Epithelial cell of proximal tubule (primary cell): Measurements from ENCODE around the gene DDX52. TPM values are rescaled to one million over a fixed set of nuclear protein-coding genes. Genes with fewer than 3 reads are reported as not detected.

Experiments used
- DNase-seq: peaks from one replicate; pipeline ENCODE4 v3.0.0-alpha.2; 2011; ENCODE audit warnings: low read depth
- H3K4me3 ChIP-seq: 2 replicates; pipeline ENCODE4 v1.5.1; 2011; ENCODE audit warnings: low read depth, mild to moderate bottlenecking, low read length
- CTCF ChIP-seq: conservative IDR thresholded peaks from 2 replicates; pipeline ENCODE4 v1.5.1; 2012; ENCODE audit warnings: low read depth, mild to moderate bottlenecking, low read length
- total RNA-seq: library from RNA; depleted of rRNA; stranded (reverse); fragments of >200 nt; gene quantifications from 2 replicates; pipeline ENCODE4 v1.2.3, GENCODE V29; 2015

The DDX52 gene
- total RNA-seq, 1 donor from 2014 or later, result 34.5 TPM

GRCh38 chr17:37671028-37671823, 28.0 kb upstream of the DDX52 start:
- no peak for DNase-seq
- H3K4me3 ChIP-seq, result no peak overlapping the region
- no peak for TF ChIP-seq CTCF

GRCh38 chr17:37667039-37667438, 23.8 kb upstream of the DDX52 start:
- no peak for TF ChIP-seq CTCF
- no peak overlapping the region for H3K4me3 ChIP-seq

GRCh38 chr17:37664214-37664613, 21.0 kb upstream of the DDX52 start:
- no peak for TF ChIP-seq CTCF
- no peak for DNase-seq

More at GRCh38 chr17:37667039-37667438, 23.8 kb upstream of the DDX52 start:
- DNase-seq, result no peak

GRCh38 chr17:37662353-37662752, 19.1 kb upstream of the DDX52 start:
- no peak overlapping the region for H3K4me3 ChIP-seq
- no peak for TF ChIP-seq CTCF
- no peak for DNase-seq

More at GRCh38 chr17:37664214-37664613, 21.0 kb upstream of the DDX52 start:
- H3K4me3 ChIP-seq, result no peak overlapping the region

GRCh38 chr17:37661400-37662014, 18.3 kb upstream of the DDX52 start:
- H3K4me3 ChIP-seq, result no peak overlapping the region
- peak; percentile 36 for TF ChIP-seq CTCF
- no peak for DNase-seq

GRCh38 chr17:37659925-37660324, 16.7 kb upstream of the DDX52 start:
- no peak for TF ChIP-seq CTCF
- DNase-seq, result no peak
- H3K4me3 ChIP-seq, result no peak overlapping the region
